ENCODE measurements around the gene SLC10A7. TPM values are rescaled to one million over a fixed set of nuclear protein-coding genes. Genes with fewer than 3 reads are reported as not detected.
A peak's percentile ranks its signal among the peaks of the same experiment; 100 is the strongest.

SLC10A7 gene
- total RNA-seq, 2 donors from 2014 or later, result 28.3 to 31.9 TPM

DNA sequence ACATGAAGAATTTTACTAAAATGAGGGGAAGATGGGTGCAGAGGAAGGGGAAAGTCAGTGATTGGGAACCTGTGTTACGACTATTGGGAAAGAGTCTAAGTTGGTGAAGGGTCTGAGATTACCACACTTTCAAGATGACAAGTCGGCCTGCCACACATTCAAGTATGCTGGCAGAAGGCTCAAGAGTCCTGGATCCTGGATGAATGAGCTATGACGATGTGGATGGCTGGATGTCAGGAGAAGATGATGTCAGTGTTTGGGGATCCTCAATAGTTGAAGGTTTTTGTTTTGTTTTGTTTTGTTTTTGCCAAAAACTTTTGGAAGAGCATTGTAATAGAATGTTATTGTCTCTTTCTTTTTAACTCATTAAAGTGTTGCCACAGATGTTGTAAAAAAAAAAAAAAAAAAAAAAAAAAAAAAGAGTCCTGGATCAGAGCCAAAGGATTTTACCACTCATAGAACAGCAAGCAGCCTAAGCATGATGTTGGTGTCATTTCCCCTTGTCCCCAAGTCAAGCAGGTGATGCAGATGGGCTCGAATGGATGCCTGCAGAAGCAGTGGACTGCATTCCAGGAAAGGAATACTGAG lies 186.8 kb downstream of the SLC10A7 start:
- Mint-ChIP-seq H3K27me3 (ENCODE audit: low read depth) (no peaks in the 10 kb centered on the region), H3K36me3 (ENCODE audit: insufficient read depth in 2 of 2) (peaks cover 0 to 2% of the 10 kb centered on the region in 2 donors), H3K27ac (no peak overlapping the region), H3K9me3 (no peaks in the 10 kb centered on the region), H3K4me3 (no peak overlapping the region), H3K4me1 (ENCODE audit: low read depth) (no peaks in the 10 kb centered on the region)
- no peak for ATAC-seq (replicated peaks in 1 of 2)
- no peak for DNase-seq

DNA sequence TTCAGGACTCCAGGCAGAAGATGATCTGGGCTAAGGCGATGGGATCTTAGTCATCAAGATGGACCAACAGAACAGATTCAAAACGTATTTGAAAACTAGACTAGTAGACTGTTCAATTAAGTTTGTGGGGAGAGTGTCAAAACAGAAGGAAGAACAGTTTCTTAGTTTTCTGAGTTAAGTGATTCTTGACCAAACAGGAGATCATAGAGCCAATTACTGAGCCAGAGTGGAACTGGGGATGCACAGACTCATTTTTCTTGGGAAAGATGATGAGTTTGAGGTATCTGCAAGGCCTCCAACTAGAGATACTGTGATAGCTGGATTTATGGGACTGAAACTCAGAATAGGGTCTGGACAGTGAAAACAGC lies 187.9 kb downstream of the SLC10A7 start:
- Mint-ChIP-seq H3K27me3 (ENCODE audit: low read depth) (no peaks in the 10 kb centered on the region), H3K27ac (no peak overlapping the region), H3K9me3 (no peaks in the 10 kb centered on the region), H3K36me3 (ENCODE audit: insufficient read depth in 2 of 2) (peaks cover 0 to 2% of the 10 kb centered on the region in 2 donors), H3K4me1 (ENCODE audit: low read depth) (no peaks in the 10 kb centered on the region), H3K4me3 (no peak overlapping the region)
- ATAC-seq (replicated peaks in 1 of 2), result peak in 1 of 2 donors; percentile 27
- DNase-seq, result no peak

DNA sequence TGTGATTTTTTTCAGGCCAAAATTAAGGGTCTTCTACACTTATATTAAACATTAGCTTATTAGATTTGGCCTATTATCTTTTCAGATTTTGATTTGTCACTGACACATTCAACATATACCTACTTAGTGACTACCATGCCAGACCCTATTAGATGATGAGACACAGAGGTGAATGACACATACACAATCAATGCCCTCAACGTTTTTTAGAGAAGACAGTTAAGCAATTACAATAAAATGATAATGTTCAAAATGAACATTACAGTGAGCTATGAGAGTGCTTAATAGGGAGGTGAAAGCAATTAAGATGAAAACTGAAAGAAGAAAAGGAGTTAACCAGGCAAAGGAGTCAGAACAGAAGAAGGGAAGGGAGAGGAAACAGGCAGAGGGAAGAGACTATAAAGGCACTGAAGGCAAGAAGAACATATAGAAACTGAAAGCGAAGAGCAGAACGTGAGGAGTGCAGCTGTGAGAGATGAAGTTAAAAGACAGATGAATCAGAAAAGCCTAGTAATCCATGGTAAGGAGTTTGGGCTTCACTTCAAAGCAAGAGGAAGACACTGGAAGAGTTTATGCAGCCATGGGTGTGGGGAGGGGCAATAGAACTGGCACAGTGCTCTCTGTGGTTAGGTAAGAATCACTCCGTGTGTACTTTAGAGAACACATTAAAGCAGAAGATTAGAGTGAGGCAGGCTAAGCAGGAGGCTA lies 188.4 kb downstream of the SLC10A7 start:
- Mint-ChIP-seq H3K4me3 (no peak overlapping the region), H3K36me3 (ENCODE audit: insufficient read depth in 2 of 2) (peaks cover 0 to 2% of the 10 kb centered on the region in 2 donors), H3K27me3 (ENCODE audit: low read depth) (no peaks in the 10 kb centered on the region), H3K9me3 (no peaks in the 10 kb centered on the region), H3K4me1 (ENCODE audit: low read depth) (no peaks in the 10 kb centered on the region), H3K27ac (no peak overlapping the region)
- DNase-seq (peak; percentile 2 to 7), ATAC-seq (replicated peaks in 1 of 2) (peak; percentile 82 to 86)

DNA sequence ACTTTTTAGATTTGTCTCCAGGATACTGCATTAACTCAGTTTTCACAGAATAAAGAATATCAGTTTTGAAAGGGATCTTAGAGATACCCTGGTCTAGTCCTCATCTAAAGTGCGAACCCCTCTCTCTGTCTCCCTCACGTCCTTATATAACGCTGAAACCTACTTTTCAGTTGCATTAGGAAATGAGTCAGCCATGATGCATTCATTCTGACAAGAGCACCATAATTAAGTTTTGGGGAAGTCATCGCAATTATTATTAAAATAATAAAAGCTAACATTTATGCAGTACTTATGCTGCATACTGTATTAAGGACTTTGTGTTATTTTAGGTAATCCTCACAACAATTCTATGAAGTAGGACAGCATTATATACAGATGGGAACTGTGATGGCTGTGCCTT lies 191.3 kb downstream of the SLC10A7 start:
- DNase-seq (no peak), ATAC-seq (replicated peaks in 1 of 2) (no peak)
- no peaks in the 10 kb centered on the region for H3K9me3 Mint-ChIP-seq
- no peaks in the 10 kb centered on the region for H3K27me3 Mint-ChIP-seq (ENCODE audit: low read depth)
- no peaks in the 10 kb centered on the region for H3K36me3 Mint-ChIP-seq (ENCODE audit: insufficient read depth in 2 of 2)
- no peaks in the 10 kb centered on the region for H3K4me1 Mint-ChIP-seq (ENCODE audit: low read depth)
- no peak overlapping the region for H3K4me3 Mint-ChIP-seq
- no peak overlapping the region for H3K27ac Mint-ChIP-seq

DNA sequence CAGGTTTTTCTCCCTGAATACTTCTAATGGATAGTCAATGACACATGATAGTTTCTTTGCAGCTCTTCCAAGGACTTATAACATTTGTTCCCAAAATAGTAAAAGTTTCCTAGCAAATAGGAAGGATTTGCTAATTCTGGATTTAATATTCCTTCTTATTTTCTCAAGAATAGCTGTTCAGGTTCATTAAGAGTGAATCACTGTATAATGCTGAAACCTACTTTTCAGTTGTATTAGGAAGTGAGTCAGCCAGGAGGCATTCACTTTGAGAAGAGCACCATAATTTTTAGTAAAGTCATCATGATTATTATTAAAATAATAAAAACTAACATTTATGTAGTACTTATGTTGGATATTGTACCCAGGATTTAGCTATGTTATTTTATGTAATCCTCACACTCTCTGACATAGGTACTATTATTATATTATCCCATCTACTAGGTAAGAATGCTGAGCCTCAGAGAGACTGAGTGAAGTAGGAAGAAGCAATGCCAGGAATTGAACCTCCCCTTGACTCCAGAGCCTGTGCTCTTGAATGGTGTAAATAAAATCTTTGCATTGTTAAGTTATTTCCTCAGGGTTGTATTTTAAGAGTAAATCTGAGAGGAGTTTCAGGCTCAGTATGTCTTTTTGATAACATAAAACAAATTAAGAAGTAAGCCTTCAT lies 192.6 kb downstream of the SLC10A7 start:
- ATAC-seq (replicated peaks in 1 of 2) (no peak), DNase-seq (no peak)
- H3K4me3 Mint-ChIP-seq, result no peak overlapping the region
- no peaks in the 10 kb centered on the region for H3K9me3 Mint-ChIP-seq
- no peak overlapping the region for H3K27ac Mint-ChIP-seq
- H3K4me1 Mint-ChIP-seq (ENCODE audit: low read depth), result no peaks in the 10 kb centered on the region
- no peaks in the 10 kb centered on the region for H3K27me3 Mint-ChIP-seq (ENCODE audit: low read depth)
- H3K36me3 Mint-ChIP-seq (ENCODE audit: insufficient read depth in 2 of 2), result peaks cover 3 to 6% of the 10 kb centered on the region in 2 donors

DNA sequence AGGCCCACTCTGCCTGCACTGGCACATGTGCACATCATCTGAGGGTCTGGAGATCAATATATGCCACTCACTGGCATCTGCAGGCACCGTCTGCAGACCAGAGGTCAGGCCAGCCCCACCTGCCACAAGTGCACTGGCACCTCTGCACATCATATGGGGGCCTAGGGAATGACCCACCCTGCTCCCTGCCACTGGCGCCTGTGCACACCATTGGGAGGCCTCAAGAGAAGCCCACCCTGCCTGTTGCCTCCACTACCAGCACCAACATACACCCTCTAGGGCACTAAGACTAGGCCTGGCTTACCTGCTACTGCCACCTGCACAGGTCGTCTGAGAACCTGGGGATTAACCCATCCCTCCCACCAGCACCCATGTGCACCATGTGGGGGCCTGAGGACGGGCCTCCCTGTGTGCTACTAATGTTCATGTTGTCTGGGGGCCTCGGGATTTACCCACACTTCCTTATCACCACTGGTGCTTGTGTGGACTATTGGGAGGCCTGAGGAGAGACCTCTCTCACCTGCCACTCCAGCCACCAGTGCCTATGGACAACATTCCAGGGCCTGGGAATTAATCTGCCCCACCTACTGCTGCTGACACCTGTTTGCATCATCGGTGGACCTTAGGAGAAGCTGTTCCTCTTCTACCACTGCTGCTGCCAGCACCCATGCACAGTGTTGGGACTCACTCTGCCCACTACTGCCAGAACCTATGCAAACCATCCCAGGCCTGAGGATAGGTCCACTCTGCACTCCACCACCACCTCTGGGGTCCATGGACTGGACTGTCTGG lies 193.7 kb downstream of the SLC10A7 start:
- H3K36me3 Mint-ChIP-seq (ENCODE audit: insufficient read depth in 2 of 2), result peaks cover 5 to 11% of the 10 kb centered on the region in 2 donors
- no peak overlapping the region for H3K4me3 Mint-ChIP-seq
- no peaks in the 10 kb centered on the region for H3K9me3 Mint-ChIP-seq
- no peaks in the 10 kb centered on the region for H3K27me3 Mint-ChIP-seq (ENCODE audit: low read depth)
- DNase-seq, result no peak
- no peak for ATAC-seq (replicated peaks in 1 of 2)
- H3K27ac Mint-ChIP-seq, result no peak overlapping the region
- H3K4me1 Mint-ChIP-seq (ENCODE audit: low read depth), result no peaks in the 10 kb centered on the region

DNA sequence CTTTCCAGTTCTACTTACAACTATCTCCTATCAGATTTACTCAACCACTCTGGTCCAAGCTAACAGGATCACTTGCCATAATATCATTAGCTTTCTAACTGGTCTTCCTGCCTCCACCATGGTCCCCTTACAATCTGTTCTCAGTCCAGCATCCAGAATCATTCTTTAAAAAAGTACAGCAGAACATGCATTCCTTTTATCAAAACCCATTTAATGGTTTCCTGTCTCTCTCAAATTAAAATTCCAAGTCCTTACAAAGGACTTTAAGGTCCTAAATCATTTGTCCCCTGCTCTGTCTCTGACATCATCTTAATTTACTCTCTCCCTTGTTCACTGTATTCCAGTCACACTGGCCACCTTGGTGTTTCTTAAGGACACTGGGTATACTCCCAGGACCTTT lies 202.8 kb downstream of the SLC10A7 start:
- no peak for DNase-seq
- Mint-ChIP-seq H3K4me3 (no peak overlapping the region), H3K36me3 (ENCODE audit: insufficient read depth in 2 of 2) (peaks cover 5% of the 10 kb centered on the region in 2 donors), H3K4me1 (ENCODE audit: low read depth) (no peaks in the 10 kb centered on the region), H3K9me3 (no peaks in the 10 kb centered on the region), H3K27ac (no peak overlapping the region), H3K27me3 (ENCODE audit: low read depth) (no peaks in the 10 kb centered on the region)
- ATAC-seq (replicated peaks in 1 of 2), result no peak

DNA sequence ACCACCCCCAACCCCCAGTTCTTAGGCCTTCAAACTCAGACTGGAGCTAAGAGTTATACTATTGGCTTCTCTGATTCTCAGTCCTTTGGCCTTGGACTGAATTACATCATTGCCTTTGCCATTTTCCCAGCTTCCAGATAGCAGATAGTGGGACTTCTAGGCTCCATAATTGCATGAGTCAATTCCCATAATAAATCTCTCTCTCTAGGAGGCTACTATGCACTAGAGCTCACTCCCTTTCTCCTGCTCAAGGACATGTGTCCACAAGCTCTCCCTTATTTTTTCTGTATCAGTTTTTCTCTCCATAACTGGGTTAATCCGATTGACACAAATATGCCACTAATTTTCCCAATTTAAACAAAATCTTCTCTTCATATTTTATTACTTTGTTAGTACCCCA lies 204.0 kb downstream of the SLC10A7 start:
- Mint-ChIP-seq H3K27me3 (ENCODE audit: low read depth) (no peaks in the 10 kb centered on the region), H3K4me1 (ENCODE audit: low read depth) (no peaks in the 10 kb centered on the region), H3K9me3 (no peaks in the 10 kb centered on the region), H3K36me3 (ENCODE audit: insufficient read depth in 2 of 2) (peaks cover 0 to 1% of the 10 kb centered on the region in 2 donors), H3K27ac (no peak overlapping the region), H3K4me3 (no peak overlapping the region)
- no peak for DNase-seq
- no peak for ATAC-seq (replicated peaks in 1 of 2)

DNA sequence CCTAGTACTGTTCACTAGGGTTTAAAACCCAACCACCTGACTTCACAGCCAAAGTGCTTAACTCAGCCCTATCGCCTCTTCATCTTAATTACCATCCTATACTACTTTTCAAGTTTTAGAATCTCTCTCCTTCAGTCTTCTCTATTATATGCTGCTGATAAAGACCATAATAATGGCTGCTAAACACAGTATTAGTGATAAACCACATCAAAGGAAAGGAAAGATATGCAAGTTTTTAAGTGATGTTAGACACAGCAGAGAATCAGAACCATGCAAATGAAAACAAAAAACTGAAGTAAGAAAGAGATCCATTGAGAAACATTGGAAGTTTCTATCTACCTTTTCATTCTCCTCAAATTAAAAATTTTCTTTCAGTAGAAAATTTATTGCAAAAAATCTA lies 206.6 kb downstream of the SLC10A7 start:
- no peak overlapping the region for H3K27ac Mint-ChIP-seq
- ATAC-seq (replicated peaks in 1 of 2) (no peak), DNase-seq (no peak)
- no peaks in the 10 kb centered on the region for H3K9me3 Mint-ChIP-seq
- H3K27me3 Mint-ChIP-seq (ENCODE audit: low read depth), result no peaks in the 10 kb centered on the region
- no peak overlapping the region for H3K4me3 Mint-ChIP-seq
- no peaks in the 10 kb centered on the region for H3K4me1 Mint-ChIP-seq (ENCODE audit: low read depth)
- no peaks in the 10 kb centered on the region for H3K36me3 Mint-ChIP-seq (ENCODE audit: insufficient read depth in 2 of 2)

DNA sequence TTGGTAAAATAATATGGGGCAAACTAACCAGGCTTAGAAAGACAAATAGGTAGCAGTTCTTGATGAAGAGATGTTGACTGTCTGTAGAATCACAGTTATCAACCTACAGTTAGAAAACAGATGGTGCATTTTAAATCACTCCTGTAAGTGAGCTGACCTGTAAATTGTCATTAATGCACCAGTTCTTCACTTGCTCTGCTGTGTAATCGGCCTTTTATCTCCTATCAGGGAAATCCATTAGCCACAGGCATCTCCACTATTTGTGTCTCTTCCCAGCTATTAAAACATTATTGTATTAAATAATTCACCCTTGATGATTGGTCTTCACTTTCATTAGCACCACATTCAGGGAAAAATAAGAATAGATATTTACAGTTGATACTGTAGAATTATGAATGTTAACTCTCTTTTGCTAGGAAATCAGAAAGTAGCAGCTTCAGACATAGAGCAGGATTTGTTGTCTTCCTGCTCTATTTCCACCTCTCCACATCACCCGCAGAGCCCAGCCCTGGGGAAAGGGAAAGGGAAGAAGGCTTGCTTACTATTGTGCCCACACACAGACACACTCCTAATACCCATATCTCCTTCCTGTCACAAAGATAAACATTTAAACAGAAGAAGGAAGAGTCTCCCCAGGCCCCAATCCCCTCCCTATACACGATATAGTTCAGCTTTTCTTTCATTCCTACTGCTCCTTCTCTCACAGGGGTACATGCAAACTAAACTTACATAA lies 210.3 kb downstream of the SLC10A7 start:
- no peaks in the 10 kb centered on the region for H3K27me3 Mint-ChIP-seq (ENCODE audit: low read depth)
- no peaks in the 10 kb centered on the region for H3K4me1 Mint-ChIP-seq (ENCODE audit: low read depth)
- ATAC-seq (replicated peaks in 1 of 2), result no peak
- no peaks in the 10 kb centered on the region for H3K9me3 Mint-ChIP-seq
- H3K4me3 Mint-ChIP-seq, result no peak overlapping the region
- DNase-seq, result no peak
- H3K27ac Mint-ChIP-seq, result no peak overlapping the region
- H3K36me3 Mint-ChIP-seq (ENCODE audit: insufficient read depth in 2 of 2), result no peaks in the 10 kb centered on the region

DNA sequence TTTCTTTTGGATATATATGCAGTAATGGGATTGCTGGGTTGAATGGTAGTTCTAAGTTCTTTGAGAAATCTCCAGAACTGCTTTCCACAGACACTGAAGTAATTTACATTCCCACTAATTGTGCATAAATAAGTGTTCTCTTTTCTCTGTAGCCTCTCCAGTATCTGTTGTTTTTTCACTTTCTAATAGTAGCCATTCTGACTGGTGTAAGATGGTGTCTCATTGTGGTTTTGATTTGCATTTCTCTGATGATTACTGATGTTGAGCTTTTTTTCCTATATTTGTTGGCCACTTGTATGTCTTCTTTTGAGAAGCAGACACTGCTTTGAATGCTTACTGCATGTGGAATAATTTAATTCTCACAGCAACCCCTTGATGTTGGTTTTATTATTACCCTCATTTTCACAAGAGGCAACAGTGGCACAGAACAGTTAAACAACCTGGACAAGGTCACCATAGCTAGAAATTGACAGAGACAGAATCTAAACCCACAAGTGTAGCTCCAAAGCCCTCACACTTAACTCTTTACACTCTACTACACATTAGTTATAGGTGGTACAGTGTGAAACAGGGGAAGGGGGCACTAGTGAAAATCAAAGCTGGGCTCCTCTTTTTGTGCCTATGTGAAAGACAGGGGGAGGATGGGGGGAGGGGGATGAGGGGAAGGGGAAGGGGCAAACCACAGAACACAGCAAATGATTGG lies 211.3 kb downstream of the SLC10A7 start:
- DNase-seq (no peak), ATAC-seq (replicated peaks in 1 of 2) (no peak)
- H3K4me1 Mint-ChIP-seq (ENCODE audit: low read depth), result no peaks in the 10 kb centered on the region
- no peak overlapping the region for H3K27ac Mint-ChIP-seq
- H3K36me3 Mint-ChIP-seq (ENCODE audit: insufficient read depth in 2 of 2), result no peaks in the 10 kb centered on the region
- H3K27me3 Mint-ChIP-seq (ENCODE audit: low read depth), result no peaks in the 10 kb centered on the region
- H3K4me3 Mint-ChIP-seq, result no peak overlapping the region
- no peaks in the 10 kb centered on the region for H3K9me3 Mint-ChIP-seq

DNA sequence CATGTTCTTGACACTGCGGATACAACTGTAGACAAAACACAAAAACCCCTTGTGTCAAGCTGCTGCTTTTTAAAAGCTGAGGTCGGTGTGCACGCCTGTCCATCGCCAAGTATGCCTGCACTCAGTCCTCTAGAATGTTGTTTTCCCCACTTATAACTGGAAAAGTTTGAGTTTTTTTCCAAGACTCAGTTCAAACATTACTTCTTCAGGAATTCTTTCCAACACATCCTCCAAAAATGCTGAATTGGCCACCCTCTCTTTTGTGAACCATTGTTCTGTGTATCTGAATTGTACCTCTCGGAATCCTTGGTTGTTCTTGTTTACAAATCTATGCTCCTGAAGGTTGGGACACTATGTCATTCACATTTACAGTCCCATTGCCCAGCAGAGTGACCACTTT lies 212.8 kb downstream of the SLC10A7 start:
- Mint-ChIP-seq H3K4me3 (no peak overlapping the region), H3K27ac (no peak overlapping the region), H3K4me1 (ENCODE audit: low read depth) (no peaks in the 10 kb centered on the region), H3K36me3 (ENCODE audit: insufficient read depth in 2 of 2) (peaks cover 5 to 6% of the 10 kb centered on the region in 2 donors), H3K27me3 (ENCODE audit: low read depth) (no peaks in the 10 kb centered on the region), H3K9me3 (no peaks in the 10 kb centered on the region)
- DNase-seq (no peak), ATAC-seq (replicated peaks in 1 of 2) (no peak)
